A673 (cell line): ENCODE measurements around the gene TCF7L2. TPM values are rescaled to one million over a fixed set of nuclear protein-coding genes. Genes with fewer than 3 reads are reported as not detected.

ENCODE experiments used
- BruUV-seq: library from RNA; stranded (reverse); fragments of 400-500 nt; replicated peaks from 2 replicates; lab custom pipeline; 2021; lab: Mats Ljungman, UMichigan
- CTCF ChIA-PET: fragments of 300-600 bp; sonication (Branson Sonifier 250); formaldehyde crosslinking; loops from one replicate; lab custom pipeline; 2022; ENCODE audit warnings: antibody characterized with exemption; lab: Charles Lee
- POLR2A ChIA-PET: fragments of 300-600 bp; sonication (Branson Sonifier 250); formaldehyde crosslinking; loops from one replicate; lab custom pipeline; 2022; ENCODE audit warnings: antibody characterized with exemption; ENCODE audit not compliant: low non-redundant PET; lab: Charles Lee
- DNase-seq: peaks from one replicate; pipeline ENCODE4 v3.0.0-alpha.2; 2015; ENCODE audit warnings: low spot score
- H3K27ac ChIP-seq: fragments of 200-600 bp; sonication (generic); 2 replicates; pipeline ENCODE4 v1.5.1; 2016; ENCODE audit warnings: mixed run types, low read depth, mild to moderate bottlenecking, mixed read lengths, antibody characterized with exemption, low read length; ENCODE audit not compliant: poor library complexity, severe bottlenecking
- H3K27me3 ChIP-seq: fragments of 200-600 bp; sonication (generic); replicated peaks from 2 replicates; pipeline ENCODE4 v1.6.1; 2017; ENCODE audit warnings: mixed run types, low read depth, mild to moderate bottlenecking, mixed read lengths, antibody characterized with exemption, low read length; ENCODE audit not compliant: insufficient read depth, poor library complexity
- H3K36me3 ChIP-seq: fragments of 200-600 bp; sonication (generic); 2 replicates; pipeline ENCODE4 v1.6.1; 2016; ENCODE audit warnings: mixed run types, mild to moderate bottlenecking, mixed read lengths, antibody characterized with exemption, low read length; ENCODE audit not compliant: insufficient read depth, poor library complexity, severe bottlenecking
- H3K4me1 ChIP-seq: fragments of 200-600 bp; sonication (generic); 2 replicates; pipeline ENCODE4 v1.6.1; 2017; ENCODE audit warnings: mixed run types, mild to moderate bottlenecking, mixed read lengths, antibody characterized with exemption, low read length; ENCODE audit not compliant: insufficient read depth, poor library complexity, severe bottlenecking
- H3K4me3 ChIP-seq: fragments of 200-600 bp; sonication (generic); 2 replicates; pipeline ENCODE4 v1.5.1; 2016; ENCODE audit warnings: low read depth, mixed run types, mild to moderate bottlenecking, mixed read lengths, low read length; ENCODE audit not compliant: poor library complexity, severe bottlenecking
- H3K9me3 ChIP-seq: fragments of 200-600 bp; sonication (generic); 2 replicates; pipeline ENCODE4 v1.6.1; 2016; ENCODE audit warnings: mixed run types, low read depth, mild to moderate bottlenecking, mixed read lengths, antibody characterized with exemption, low read length; ENCODE audit not compliant: poor library complexity, severe bottlenecking
- EZH2 ChIP-seq: fragments of 200-600 bp; sonication (generic); IDR thresholded peaks from 2 replicates; pipeline ENCODE4 v1.6.1; 2017; ENCODE audit warnings: borderline replicate concordance, low read depth, mild to moderate bottlenecking, mixed read lengths, antibody characterized with exemption, low read length; ENCODE audit not compliant: poor library complexity, severe bottlenecking
- intact Hi-C: fragments of 100-400 bp; cut with micrococcal nuclease; formaldehyde crosslinking; loops from one replicate; pipeline ENCODE4 v1.10.0; 2022; ENCODE audit not compliant: unreplicated experiment
- total RNA-seq: library from RNA; stranded (reverse); gene quantifications from 2 replicates; pipeline ENCODE4 v1.2.3, GENCODE V29; 2021
- TF ChIP-seq, protein P1 (sequence below): fragments of 300-800, 200-600 bp; sonication (generic); conservative IDR thresholded peaks from 2 replicates; pipeline ENCODE4 v1.5.1; 2017; ENCODE audit warnings: low read depth, mild to moderate bottlenecking, antibody characterized with exemption, low read length, moderate library complexity, mixed read lengths

Gene TCF7L2
- total RNA-seq, 1 experiment from 2014 or later: 16.8 TPM

GRCh38 chr10:113125612-113126011 lies 175.6 kb downstream of the TCF7L2 start:
- Histone ChIP-seq H3K4me1 (peaks cover 14% of the 10 kb centered on the region), H3K27ac (no peak overlapping the region), H3K4me3 (no peak overlapping the region), H3K9me3 (no peaks in the 10 kb centered on the region), H3K36me3 (no peaks in the 10 kb centered on the region), H3K27me3 (peaks cover 9% of the 10 kb centered on the region)
- BruUV-seq: no TSS peak
- ChIA-PET CTCF (no interaction called here), POLR2A (no interaction called here)
- intact Hi-C loops: loop anchor here (2.0 to 10.0 kb wide), 5 partner anchors 168 to 651 kb away; no protein-coding TSS in a partner anchor
- TF ChIP-seq, protein P1, sequence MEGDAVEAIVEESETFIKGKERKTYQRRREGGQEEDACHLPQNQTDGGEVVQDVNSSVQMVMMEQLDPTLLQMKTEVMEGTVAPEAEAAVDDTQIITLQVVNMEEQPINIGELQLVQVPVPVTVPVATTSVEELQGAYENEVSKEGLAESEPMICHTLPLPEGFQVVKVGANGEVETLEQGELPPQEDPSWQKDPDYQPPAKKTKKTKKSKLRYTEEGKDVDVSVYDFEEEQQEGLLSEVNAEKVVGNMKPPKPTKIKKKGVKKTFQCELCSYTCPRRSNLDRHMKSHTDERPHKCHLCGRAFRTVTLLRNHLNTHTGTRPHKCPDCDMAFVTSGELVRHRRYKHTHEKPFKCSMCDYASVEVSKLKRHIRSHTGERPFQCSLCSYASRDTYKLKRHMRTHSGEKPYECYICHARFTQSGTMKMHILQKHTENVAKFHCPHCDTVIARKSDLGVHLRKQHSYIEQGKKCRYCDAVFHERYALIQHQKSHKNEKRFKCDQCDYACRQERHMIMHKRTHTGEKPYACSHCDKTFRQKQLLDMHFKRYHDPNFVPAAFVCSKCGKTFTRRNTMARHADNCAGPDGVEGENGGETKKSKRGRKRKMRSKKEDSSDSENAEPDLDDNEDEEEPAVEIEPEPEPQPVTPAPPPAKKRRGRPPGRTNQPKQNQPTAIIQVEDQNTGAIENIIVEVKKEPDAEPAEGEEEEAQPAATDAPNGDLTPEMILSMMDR: no peak
- no peak for TF ChIP-seq EZH2
- no peak for DNase-seq

GRCh38 chr10:113126229-113127201 lies 176.5 kb downstream of the TCF7L2 start:
- no peak overlapping the region for H3K27ac ChIP-seq
- no peaks in the 10 kb centered on the region for H3K9me3 ChIP-seq
- POLR2A ChIA-PET: no interaction called here
- peaks cover 9% of the 10 kb centered on the region for H3K27me3 ChIP-seq
- peak; percentile 87 for DNase-seq
- CTCF ChIA-PET: interaction anchor here (0.7 kb wide), 2 partner anchors 207 to 650 kb away, joined by 4 to 5 read pairs; no protein-coding TSS in a partner anchor
- TF ChIP-seq, protein P1: peak; percentile 57
- no peak for TF ChIP-seq EZH2
- intact Hi-C loops: loop anchor here (2.0 to 10.0 kb wide), 5 partner anchors 169 to 652 kb away; no protein-coding TSS in a partner anchor
- no peaks in the 10 kb centered on the region for H3K36me3 ChIP-seq
- H3K4me1 ChIP-seq: peaks cover 18% of the 10 kb centered on the region
- peak overlapping the region; percentile 34 for H3K4me3 ChIP-seq
- BruUV-seq: no TSS peak

GRCh38 chr10:113127261-113127900 lies 177.3 kb downstream of the TCF7L2 start:
- intact Hi-C loops: loop anchor here (2.0 to 10.0 kb wide), 5 partner anchors 170 to 653 kb away; no protein-coding TSS in a partner anchor
- H3K27ac ChIP-seq: no peak overlapping the region
- H3K27me3 ChIP-seq: peaks cover 9% of the 10 kb centered on the region
- H3K9me3 ChIP-seq: no peaks in the 10 kb centered on the region
- CTCF ChIA-PET: interaction anchor here (0.7 kb wide), 3 partner anchors 208 to 436 kb away, joined by 4 to 7 read pairs (median 6); no protein-coding TSS in a partner anchor
- no TSS peak for BruUV-seq
- POLR2A ChIA-PET: no interaction called here
- no peak for DNase-seq
- H3K4me1 ChIP-seq: peaks cover 27% of the 10 kb centered on the region
- no peaks in the 10 kb centered on the region for H3K36me3 ChIP-seq
- TF ChIP-seq, protein P1: no peak
- TF ChIP-seq EZH2: no peak
- no peak overlapping the region for H3K4me3 ChIP-seq
